Natural killer cell treated with Interleukin-12 subunit alpha and Interleukin-12 subunit beta and Interleukin-15 and Interleukin-18, amount 100 ng/mL, for 72 hours (primary cell): ENCODE results near the gene RNU1-3. TPM values are rescaled to one million over a fixed set of nuclear protein-coding genes. Genes with fewer than 3 reads are reported as not detected.
A peak's percentile ranks its signal among the peaks of the same experiment; 100 is the strongest.
"Not testable (repeated sequence)": the region's sequence is repeated elsewhere in the genome, so short reads cannot be mapped to it uniquely, and the experiment has no call there.

Experiments
- ATAC-seq, 2 donors: fragments of 150-1000 bp; cut with Tn5 transposase in 1 of 2; sonication (Bioruptor Pico), chemical (Tn5 transposase) in 1 of 2; 2 replicates each; pipeline ENCODE4 v1.10.0; 2021
- DNase-seq: peaks from one replicate; pipeline ENCODE4 v3.0.0; 2022; ENCODE audit warnings: low spot score
- H3K27ac Mint-ChIP-seq, 2 donors: 1 replicate in 1 of 2; 2 replicates in 1 of 2; pipeline ENCODE4 v1.8.0; 2022; ENCODE audit warnings: mixed read lengths in 2 of 2, mild to moderate bottlenecking in 1 of 2, moderate library complexity in 1 of 2
- H3K27me3 Mint-ChIP-seq, 2 donors: 1 replicate in 1 of 2; 2 replicates in 1 of 2; pipeline ENCODE4 v1.8.0; 2022; ENCODE audit warnings: mixed read lengths in 2 of 2
- H3K36me3 Mint-ChIP-seq: one replicate; pipeline ENCODE4 v1.8.0; 2022; ENCODE audit warnings: mixed read lengths
- H3K4me1 Mint-ChIP-seq, 2 donors: 1 replicate in 1 of 2; 2 replicates in 1 of 2; pipeline ENCODE4 v1.8.0; 2022; ENCODE audit warnings: low read depth in 2 of 2, mixed read lengths in 2 of 2, mild to moderate bottlenecking in 1 of 2
- H3K4me3 Mint-ChIP-seq: one replicate; pipeline ENCODE4 v1.8.0; 2022; ENCODE audit warnings: mixed read lengths
- H3K9me3 Mint-ChIP-seq: 2 replicates; pipeline ENCODE4 v1.8.0; 2022; ENCODE audit warnings: mixed read lengths
- total RNA-seq, 2 donors: library from RNA; stranded (reverse); gene quantifications; one replicate each; pipeline ENCODE4 v1.2.3, GENCODE V29; 2022

Gene RNU1-3
- total RNA-seq, 2 donors from 2014 or later = 1,591 to 3,879 TPM

DNA sequence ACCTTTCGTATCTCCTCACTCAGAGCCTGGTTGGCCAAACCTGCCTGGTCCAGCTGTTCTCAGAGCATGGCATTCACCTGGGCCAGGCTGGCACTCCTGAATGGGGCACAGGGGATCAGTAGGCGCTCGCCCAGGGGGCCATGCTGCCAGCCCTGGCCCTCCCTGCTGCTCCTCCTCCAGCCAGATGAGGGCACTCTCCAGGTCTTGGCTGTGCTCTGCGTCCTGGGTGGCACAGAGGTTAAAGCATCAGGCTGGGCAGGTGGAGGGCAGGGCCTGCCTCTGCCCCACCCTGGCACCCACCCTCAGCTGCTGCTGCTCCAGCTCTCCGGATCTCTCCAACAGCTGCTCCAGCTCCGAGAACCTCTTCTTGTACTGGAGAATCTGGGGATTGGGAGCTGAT is 10.2 kb downstream of the RNU1-3 start:
- H3K9me3 Mint-ChIP-seq, H3K27ac Mint-ChIP-seq, ATAC-seq, DNase-seq, H3K36me3 Mint-ChIP-seq, H3K27me3 Mint-ChIP-seq, H3K4me1 Mint-ChIP-seq, H3K4me3 Mint-ChIP-seq: not testable (repeated sequence)

DNA sequence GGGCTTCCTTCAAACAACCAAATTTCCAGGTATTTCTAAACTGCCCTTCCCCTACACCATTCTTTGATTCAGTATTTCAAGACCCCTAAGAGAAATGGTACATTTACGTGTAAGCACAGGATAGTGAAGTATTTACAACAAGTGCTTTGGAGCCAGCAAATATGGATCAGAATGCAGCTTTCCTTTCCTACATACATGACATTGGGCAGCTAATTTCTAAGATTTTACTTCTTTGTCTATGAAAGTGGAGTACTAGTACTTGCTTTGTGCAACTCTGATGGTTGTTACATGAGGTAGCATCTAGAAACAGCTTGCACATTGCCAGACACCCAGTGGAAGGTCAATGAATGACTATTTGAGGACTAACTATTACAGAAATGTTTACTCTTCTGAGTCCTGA is 15.2 kb downstream of the RNU1-3 start:
- H3K27ac Mint-ChIP-seq, DNase-seq, ATAC-seq, H3K27me3 Mint-ChIP-seq, H3K36me3 Mint-ChIP-seq, H3K4me3 Mint-ChIP-seq, H3K4me1 Mint-ChIP-seq, H3K9me3 Mint-ChIP-seq: not testable (repeated sequence)

DNA sequence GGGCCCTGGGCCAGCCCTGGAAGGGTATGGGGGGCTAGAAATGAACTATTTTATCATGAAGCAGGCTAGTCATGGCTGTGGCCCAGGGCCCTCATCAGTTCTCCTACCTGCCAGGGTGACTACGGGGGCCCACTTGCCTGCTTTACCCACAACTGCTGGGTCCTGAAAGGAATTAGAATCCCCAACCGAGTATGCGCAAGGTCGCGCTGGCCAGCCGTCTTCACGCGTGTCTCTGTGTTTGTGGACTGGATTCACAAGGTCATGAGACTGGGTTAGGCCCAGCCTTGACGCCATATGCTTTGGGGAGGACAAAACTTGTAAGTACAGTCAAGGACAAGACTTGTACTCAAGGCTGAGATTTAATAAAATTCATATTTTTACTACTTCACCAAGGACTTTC is 16.8 kb downstream of the RNU1-3 start:
- H3K36me3 Mint-ChIP-seq, H3K9me3 Mint-ChIP-seq, H3K27ac Mint-ChIP-seq, H3K4me1 Mint-ChIP-seq, ATAC-seq, H3K4me3 Mint-ChIP-seq, H3K27me3 Mint-ChIP-seq: not testable (repeated sequence)
- peak; percentile 55 for DNase-seq

DNA sequence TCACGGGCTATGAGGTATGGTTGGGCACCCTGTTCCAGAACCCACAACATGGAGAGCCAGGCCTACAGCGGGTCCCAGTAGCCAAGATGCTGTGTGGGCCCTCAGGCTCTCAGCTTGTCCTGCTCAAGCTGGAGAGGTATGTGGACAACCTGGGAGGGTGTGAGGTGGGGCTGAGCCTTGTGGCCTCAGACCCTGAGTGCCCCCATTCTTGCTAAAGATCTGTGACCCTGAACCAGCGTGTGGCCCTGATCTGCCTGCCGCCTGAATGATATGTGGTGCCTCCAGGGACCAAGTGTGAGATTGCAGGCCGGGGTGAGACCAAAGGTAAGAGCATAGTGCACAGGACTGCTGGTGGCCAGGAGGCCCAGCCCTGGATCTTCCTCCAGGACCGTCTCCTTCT is 17.4 kb downstream of the RNU1-3 start:
- peak; percentile 54 for DNase-seq
- ATAC-seq, H3K27ac Mint-ChIP-seq, H3K27me3 Mint-ChIP-seq, H3K36me3 Mint-ChIP-seq, H3K9me3 Mint-ChIP-seq, H3K4me3 Mint-ChIP-seq, H3K4me1 Mint-ChIP-seq: not testable (repeated sequence)

DNA sequence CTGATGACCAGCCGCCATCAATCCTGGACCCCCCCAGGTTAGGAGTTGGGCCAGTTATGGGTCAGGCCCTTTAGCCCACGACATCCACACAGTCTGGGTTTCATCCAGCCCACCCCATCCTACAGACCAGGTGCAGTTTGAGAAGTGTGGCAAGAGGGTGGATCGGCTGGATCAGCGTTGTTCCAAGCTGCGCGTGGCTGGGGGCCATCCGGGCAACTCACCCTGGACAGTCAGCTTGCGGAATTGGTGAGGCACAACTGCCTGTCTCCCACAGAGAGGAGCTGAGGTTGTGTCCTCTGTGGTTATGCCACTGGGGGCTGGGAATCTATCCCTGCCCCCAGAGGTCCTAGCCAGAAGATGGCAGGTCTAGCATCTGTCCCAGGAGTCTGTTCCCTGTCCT is 18.0 kb downstream of the RNU1-3 start:
- not testable (repeated sequence) for DNase-seq, ATAC-seq, H3K27ac Mint-ChIP-seq, H3K4me1 Mint-ChIP-seq, H3K4me3 Mint-ChIP-seq, H3K9me3 Mint-ChIP-seq, H3K27me3 Mint-ChIP-seq, H3K36me3 Mint-ChIP-seq

DNA sequence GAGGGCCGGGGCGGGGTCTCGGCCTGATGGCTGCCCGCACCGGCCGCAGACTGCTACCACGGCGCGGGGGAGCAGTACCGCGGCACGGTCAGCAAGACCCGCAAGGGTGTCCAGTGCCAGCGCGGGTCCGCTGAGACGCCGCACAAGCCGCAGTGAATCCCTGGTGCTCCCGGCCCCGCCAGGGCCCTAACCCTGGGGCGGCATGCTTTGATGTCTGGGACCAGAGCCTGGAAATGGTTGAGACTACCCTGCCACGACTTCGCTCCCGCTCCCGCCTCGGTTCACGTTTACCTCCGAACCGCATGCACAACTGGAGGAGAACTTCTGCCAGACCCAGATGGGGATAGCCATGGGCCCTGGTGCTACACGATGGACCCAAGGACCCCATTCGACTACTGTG is 18.5 kb downstream of the RNU1-3 start:
- H3K9me3 Mint-ChIP-seq, H3K4me1 Mint-ChIP-seq, H3K4me3 Mint-ChIP-seq, H3K27ac Mint-ChIP-seq, ATAC-seq, H3K27me3 Mint-ChIP-seq, DNase-seq, H3K36me3 Mint-ChIP-seq: not testable (repeated sequence)

DNA sequence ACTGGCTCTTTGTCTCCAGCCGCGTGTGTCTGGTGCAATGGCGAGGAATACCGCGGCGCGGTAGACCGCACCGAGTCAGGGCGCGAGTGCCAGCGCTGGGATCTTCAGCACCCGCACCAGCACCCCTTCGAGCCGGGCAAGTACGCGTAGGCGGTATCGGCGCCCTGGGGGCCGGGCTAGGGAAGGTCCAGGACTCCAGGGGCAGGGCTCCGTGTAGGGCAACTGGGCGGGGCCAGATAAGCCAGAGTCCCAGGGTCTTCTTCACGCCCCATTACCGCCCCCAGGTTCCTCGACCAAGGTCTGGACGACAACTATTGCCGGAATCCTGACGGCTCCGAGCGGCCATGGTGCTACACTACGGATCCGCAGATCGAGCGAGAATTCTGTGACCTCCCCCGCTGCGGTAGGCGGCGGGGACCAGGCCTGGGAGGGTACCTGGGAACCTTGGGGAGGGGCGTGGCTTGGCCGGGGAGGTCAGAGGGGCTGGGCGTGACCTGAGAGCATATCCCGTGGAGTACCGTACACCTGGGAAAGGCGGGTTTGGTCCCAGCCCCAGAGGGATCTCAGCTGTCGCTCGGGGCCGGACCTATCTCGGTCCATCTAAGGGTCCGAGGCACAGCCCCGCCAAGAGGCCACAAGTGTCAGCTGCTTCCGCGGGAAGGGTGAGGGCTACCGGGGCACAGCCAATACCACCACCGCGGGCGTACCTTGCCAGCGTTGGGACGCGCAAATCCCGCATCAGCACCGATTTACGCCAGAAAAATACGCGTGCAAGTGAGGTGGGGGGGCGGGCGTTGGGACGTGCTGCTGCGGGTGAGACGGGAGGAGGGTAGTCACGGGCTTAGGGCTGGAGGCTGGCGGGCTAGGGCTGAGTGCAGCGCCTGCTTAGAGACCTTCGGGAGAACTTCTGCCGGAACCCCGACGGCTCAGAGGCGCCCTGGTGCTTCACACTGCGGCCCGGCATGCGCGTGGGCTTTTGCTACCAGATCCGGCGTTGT is 19.3 kb downstream of the RNU1-3 start:
- H3K36me3 Mint-ChIP-seq, H3K9me3 Mint-ChIP-seq, H3K4me1 Mint-ChIP-seq, H3K27ac Mint-ChIP-seq, H3K27me3 Mint-ChIP-seq, H3K4me3 Mint-ChIP-seq, DNase-seq, ATAC-seq: not testable (repeated sequence)

DNA sequence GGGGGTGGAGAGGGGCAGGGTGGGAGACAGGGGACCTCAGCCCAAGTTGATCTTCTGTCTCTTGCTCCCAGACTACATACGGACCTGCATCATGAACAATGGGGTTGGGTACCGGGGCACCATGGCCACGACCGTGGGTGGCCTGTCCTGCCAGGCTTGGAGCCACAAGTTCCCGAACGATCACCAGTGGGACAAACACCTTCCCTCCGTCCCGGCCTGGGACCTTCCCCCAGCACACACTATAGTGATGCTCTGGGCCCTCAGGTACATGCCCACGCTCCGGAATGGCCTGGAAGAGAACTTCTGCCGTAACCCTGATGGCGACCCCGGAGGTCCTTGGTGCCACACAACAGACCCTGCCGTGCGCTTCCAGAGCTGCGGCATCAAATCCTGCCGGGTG is 20.0 kb downstream of the RNU1-3 start:
- not testable (repeated sequence) for DNase-seq, H3K36me3 Mint-ChIP-seq, H3K27me3 Mint-ChIP-seq, H3K4me3 Mint-ChIP-seq, ATAC-seq, H3K4me1 Mint-ChIP-seq, H3K27ac Mint-ChIP-seq, H3K9me3 Mint-ChIP-seq

DNA sequence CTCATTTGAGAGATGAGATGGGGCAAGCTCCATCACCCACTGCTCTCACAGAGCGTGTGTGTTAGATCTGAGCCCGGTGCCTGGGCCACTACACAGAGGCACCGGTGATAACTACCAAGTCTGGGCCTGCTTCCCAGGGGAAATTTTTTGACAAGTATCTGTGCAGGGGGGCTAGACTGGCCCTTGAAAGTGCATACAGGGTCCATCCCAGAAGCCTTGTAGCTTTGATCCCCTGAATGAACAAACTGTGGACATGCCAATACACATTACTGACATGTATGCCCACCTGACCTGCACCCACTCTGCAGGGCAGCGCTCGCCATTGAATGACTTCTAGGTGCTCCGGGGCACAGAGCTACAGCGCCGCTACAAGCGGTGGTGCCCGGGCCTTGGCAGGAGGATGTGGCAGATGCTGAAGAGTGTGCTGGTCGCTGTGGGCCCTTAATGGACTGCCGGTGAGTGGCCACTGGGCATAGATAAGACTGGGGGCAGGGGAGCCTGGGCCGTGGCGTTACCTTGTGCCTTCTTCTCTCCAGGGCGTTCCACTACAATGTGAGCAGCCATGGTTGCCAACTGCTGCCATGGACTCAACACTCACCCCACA is 20.6 kb downstream of the RNU1-3 start:
- H3K4me1 Mint-ChIP-seq, H3K27ac Mint-ChIP-seq, H3K9me3 Mint-ChIP-seq, ATAC-seq, H3K4me3 Mint-ChIP-seq, H3K36me3 Mint-ChIP-seq, H3K27me3 Mint-ChIP-seq, DNase-seq: not testable (repeated sequence)

DNA sequence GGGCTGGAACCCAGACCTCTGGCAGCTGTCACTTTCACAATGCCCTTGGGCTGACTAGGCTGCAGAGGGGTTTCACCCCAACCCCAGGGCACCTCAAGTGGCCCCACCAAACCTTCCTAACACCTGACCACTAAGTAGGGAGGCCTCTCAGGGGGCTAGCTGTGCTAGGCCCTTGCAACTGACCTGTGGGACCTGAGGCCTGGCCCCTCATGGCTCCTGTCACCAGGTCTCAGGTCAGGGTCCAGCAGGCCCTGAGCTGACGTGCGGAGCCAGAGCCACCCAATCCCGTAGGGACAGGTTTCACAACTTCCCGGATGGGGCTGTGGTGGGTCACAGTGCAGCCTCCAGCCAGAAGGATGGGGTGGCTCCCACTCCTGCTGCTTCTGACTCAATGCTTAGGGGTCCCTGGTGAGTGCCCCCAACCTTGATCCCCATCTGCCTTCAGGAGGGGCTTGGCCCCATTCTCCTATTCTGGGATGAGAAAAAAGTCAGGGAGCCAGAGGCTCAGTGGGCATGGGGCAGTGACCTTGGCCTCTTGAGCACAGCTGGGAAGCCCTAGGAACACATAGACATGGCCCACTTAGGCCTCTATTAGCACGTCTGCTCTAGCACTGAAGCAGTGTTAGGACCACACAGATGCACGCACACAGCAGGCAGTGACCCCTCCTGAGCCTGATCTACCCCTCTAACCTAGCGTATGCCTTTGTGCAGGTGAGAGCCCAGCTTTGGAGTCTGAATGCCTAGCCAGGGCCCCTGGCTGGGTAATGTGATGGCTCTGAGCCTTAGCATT is 21.3 kb downstream of the RNU1-3 start:
- not testable (repeated sequence) for H3K27me3 Mint-ChIP-seq, H3K4me3 Mint-ChIP-seq, ATAC-seq, H3K36me3 Mint-ChIP-seq, H3K9me3 Mint-ChIP-seq, H3K27ac Mint-ChIP-seq, DNase-seq, H3K4me1 Mint-ChIP-seq

DNA sequence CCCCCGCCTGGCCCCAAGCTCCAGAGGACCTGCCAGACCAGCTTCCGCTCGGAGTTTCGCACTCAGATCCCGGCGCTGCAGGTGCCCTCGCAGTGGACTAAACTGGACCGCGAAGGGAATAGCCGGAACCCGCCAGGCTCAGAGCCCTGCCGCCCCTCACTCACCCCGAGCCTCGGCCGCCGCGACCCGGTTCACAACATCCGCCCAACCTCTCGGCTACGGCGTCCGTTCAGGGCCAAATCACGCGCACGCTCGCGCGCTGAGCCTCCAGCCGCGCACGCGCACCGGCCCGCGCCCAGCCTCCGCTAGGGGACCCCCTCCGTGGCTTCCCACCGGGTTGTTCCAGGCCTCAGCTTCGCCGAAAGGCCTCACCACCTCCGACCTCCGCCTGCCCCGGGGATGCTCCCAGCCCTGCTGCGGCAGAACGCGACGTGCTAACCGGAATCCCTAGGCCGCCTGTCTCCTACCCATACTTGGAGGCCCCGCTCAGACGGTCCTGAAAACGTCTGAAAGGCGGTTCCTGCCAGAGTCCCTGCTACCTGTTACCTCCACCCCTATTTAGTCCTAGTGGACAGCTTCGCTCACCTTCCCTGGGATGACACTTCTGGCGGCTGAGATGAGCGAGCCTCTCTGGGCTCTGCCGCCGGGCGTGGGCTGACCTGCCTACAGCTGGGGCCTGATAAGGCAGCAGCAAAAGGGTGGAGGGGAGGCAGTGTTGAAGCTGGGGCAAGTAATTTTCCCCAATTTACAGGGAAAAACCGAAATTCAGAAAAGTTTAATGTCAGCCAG is 22.1 kb downstream of the RNU1-3 start:
- ATAC-seq (peak; percentile 90 to 94), DNase-seq (peak; percentile 99)
- H3K9me3 Mint-ChIP-seq, H3K27ac Mint-ChIP-seq, H3K36me3 Mint-ChIP-seq, H3K4me3 Mint-ChIP-seq, H3K27me3 Mint-ChIP-seq, H3K4me1 Mint-ChIP-seq: not testable (repeated sequence)

DNA sequence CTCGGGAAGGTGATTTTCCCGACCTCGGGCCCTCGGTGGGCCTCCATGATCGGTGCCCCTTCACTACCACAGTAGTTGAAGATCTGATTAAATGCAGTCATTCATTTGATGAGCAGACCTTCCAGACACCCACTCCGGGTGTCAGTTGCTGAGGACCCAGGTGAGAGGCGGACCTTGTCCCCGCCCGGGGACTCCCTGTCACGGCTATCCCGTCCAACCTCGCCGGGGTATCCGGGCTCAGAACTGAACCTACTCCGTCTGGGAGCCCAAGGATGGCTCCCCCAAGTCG is 22.6 kb downstream of the RNU1-3 start:
- H3K4me3 Mint-ChIP-seq = no peak overlapping the region
- no peaks in the 10 kb centered on the region for H3K9me3 Mint-ChIP-seq
- no peaks in the 10 kb centered on the region for H3K36me3 Mint-ChIP-seq
- H3K27me3 Mint-ChIP-seq = no peaks in the 10 kb centered on the region
- ATAC-seq = peak in 1 of 2 donors; percentile 47
- DNase-seq = no peak
- H3K27ac Mint-ChIP-seq = no peak overlapping the region
- H3K4me1 Mint-ChIP-seq = no peaks in the 10 kb centered on the region

DNA sequence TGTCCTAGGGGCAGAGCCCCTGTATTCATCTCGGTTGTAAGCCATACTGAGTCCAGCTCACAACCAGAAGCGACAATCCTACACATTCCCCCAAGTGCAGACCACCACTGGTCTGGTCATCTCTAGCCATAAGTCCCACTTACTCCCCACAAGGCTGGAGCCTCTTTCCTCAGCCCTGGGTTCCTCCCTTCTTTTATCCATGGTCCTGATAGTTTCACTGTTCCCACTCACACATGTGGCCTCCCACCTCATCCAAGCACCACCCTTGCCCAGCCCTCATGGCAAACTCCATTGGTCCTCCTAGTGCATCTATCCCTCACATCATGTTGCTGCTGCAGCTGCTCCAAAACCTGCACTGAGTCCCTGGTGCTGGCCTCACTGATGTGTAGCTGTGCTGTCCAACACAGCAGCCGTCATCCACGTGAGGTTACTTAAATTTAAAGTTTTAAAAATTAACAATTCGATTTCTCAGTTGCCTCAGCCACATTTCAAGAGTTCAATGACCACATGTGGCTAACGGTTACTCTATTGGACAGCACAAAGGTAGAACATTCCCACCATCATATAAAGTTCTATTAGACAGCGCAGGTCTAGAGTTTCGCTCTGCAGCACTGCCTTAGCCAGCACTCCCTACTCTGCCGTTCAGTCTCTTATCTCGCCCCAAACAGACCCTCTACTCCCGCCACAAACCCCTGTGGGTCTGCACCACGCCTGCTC is 23.1 kb downstream of the RNU1-3 start:
- not testable (repeated sequence) for H3K27me3 Mint-ChIP-seq, DNase-seq, H3K9me3 Mint-ChIP-seq, H3K4me3 Mint-ChIP-seq, H3K36me3 Mint-ChIP-seq, H3K4me1 Mint-ChIP-seq, H3K27ac Mint-ChIP-seq
- peak in 1 of 2 donors; percentile 11 for ATAC-seq
